Endothelial cell (in vitro differentiated cells): Measurements from ENCODE around the gene CORO2B. TPM values are rescaled to one million over a fixed set of nuclear protein-coding genes. Genes with fewer than 3 reads are reported as not detected.

ENCODE experiments used
- DNase-seq: peaks from one replicate; pipeline ENCODE4 v3.0.0; 2021; ENCODE audit warnings: low spot score
- H3K27ac Mint-ChIP-seq: one replicate; pipeline ENCODE4 v1.8.0; 2021; ENCODE audit warnings: mixed read lengths, inconsistent platforms; ENCODE audit not compliant: unreplicated experiment
- H3K27me3 Mint-ChIP-seq: one replicate; pipeline ENCODE4 v1.8.0; 2021; ENCODE audit warnings: mild to moderate bottlenecking, moderate library complexity, mixed read lengths, inconsistent platforms; ENCODE audit not compliant: unreplicated experiment
- H3K36me3 Mint-ChIP-seq: one replicate; pipeline ENCODE4 v1.8.0; 2021; ENCODE audit warnings: mild to moderate bottlenecking, low read depth, mixed read lengths, inconsistent platforms; ENCODE audit not compliant: unreplicated experiment
- H3K4me1 Mint-ChIP-seq: one replicate; pipeline ENCODE4 v1.8.0; 2021; ENCODE audit warnings: mild to moderate bottlenecking, mixed read lengths, inconsistent platforms; ENCODE audit not compliant: unreplicated experiment
- H3K4me3 Mint-ChIP-seq: one replicate; pipeline ENCODE4 v1.8.0; 2021; ENCODE audit warnings: mild to moderate bottlenecking, mixed read lengths, inconsistent platforms; ENCODE audit not compliant: unreplicated experiment
- H3K9me3 Mint-ChIP-seq: one replicate; pipeline ENCODE4 v1.8.0; 2021; ENCODE audit warnings: mixed read lengths, inconsistent platforms; ENCODE audit not compliant: unreplicated experiment
- total RNA-seq: library from RNA; stranded (reverse); fragmentation: NEBNext Ultra II Directional; extraction: Animal tissue kit (Norgen Biotek cat#: 25700); gene quantifications from one replicate; pipeline ENCODE4 v1.2.1, GENCODE V29; 2021; ENCODE audit not compliant: unreplicated experiment
- TF ChIP-seq, protein P1 (sequence below): fragments of 200-600 bp; sonication (generic); IDR thresholded peaks from one replicate; pipeline ENCODE4 v1.5.0; 2021; ENCODE audit warnings: antibody characterized with exemption; ENCODE audit not compliant: unreplicated experiment

The CORO2B gene
- total RNA-seq, 1 donor from 2014 or later, result 71.7 TPM

DNA sequence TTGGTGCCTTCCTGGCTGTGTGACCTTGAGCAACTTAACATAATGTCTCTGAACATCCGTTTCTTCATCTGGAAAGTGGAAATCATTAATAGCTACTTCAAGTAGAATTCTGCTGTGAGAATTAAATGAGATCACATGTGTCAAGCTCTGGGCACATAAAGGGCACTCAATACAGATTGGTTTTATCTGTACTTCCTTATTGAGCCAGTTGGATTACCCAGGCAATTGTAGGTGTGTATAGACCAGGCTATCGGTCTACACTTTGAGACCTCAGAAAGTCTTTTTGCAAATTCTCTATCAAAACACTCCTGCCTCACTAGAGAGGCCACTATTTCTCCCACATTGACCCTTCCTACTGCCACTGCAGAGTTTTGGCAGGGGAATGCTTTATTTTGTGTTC is 194.2 kb downstream of the CORO2B start:
- Mint-ChIP-seq H3K27ac (no peak overlapping the region), H3K36me3 (peaks cover 9% of the 10 kb centered on the region), H3K4me1 (peaks cover 7% of the 10 kb centered on the region), H3K4me3 (no peak overlapping the region), H3K9me3 (no peaks in the 10 kb centered on the region), H3K27me3 (peaks cover 8% of the 10 kb centered on the region)
- DNase-seq, result no peak
- TF ChIP-seq, protein P1, sequence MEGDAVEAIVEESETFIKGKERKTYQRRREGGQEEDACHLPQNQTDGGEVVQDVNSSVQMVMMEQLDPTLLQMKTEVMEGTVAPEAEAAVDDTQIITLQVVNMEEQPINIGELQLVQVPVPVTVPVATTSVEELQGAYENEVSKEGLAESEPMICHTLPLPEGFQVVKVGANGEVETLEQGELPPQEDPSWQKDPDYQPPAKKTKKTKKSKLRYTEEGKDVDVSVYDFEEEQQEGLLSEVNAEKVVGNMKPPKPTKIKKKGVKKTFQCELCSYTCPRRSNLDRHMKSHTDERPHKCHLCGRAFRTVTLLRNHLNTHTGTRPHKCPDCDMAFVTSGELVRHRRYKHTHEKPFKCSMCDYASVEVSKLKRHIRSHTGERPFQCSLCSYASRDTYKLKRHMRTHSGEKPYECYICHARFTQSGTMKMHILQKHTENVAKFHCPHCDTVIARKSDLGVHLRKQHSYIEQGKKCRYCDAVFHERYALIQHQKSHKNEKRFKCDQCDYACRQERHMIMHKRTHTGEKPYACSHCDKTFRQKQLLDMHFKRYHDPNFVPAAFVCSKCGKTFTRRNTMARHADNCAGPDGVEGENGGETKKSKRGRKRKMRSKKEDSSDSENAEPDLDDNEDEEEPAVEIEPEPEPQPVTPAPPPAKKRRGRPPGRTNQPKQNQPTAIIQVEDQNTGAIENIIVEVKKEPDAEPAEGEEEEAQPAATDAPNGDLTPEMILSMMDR, result no peak

DNA sequence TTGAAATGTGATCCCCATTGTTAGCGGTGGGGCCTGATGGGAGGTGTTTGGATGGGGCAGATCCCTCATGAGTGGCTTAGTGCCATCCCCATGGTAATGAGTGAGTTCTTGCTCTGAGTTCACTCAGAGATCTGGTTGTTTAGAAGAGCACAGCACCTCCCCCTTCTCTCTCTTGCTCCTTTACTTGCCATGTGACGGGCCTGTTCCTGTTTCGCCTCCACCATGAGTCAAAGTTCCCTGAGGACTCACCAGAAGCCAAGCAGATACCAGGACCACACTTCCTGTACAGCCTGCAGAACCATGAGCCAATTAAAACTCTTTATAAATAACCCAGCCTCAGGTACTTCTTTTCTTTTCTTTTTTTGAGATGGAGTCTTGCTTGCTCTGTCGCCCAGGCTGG is 195.3 kb downstream of the CORO2B start:
- no peaks in the 10 kb centered on the region for H3K9me3 Mint-ChIP-seq
- H3K27me3 Mint-ChIP-seq, result peaks cover 8% of the 10 kb centered on the region
- no peak for DNase-seq
- H3K27ac Mint-ChIP-seq, result no peak overlapping the region
- peaks cover 10% of the 10 kb centered on the region for H3K4me1 Mint-ChIP-seq
- H3K4me3 Mint-ChIP-seq, result no peak overlapping the region
- TF ChIP-seq, protein P1, result no peak
- H3K36me3 Mint-ChIP-seq, result peaks cover 14% of the 10 kb centered on the region

DNA sequence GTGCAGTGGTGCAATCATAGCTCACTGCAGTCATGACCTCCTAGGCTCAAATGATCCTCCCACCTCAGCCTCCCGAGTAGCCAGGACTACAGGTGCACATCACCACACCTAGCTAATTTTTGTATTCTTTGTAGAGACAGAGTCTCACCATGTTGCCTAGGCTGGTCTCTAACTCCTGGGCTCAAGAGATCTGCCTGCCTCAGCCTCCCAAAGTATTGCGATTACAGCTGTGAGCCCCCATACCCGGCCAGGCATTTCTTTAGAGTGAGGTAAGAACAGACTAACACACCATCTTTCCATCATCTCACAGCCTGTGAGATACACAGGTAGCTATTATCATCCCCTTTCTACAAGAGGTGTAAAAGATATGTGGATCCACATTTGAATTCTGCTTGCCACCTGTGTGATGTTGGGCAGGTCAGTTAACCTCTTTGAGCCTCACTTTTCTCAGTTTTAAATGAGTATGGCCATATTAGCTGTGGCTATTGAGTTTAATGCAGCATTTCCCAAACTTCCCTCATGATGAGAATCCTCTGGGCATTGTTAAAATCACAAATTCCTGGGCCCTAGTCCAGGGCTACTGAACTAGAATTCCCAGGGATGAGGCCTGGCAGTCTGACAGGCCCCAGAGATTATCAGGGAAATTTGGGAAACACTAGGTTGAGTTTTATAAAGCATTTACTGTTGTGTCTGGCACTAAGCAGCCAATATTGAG is 195.9 kb downstream of the CORO2B start:
- TF ChIP-seq, protein P1, result no peak
- H3K4me3 Mint-ChIP-seq, result no peak overlapping the region
- no peaks in the 10 kb centered on the region for H3K9me3 Mint-ChIP-seq
- H3K4me1 Mint-ChIP-seq, result peaks cover 10% of the 10 kb centered on the region
- DNase-seq, result no peak
- peaks cover 8% of the 10 kb centered on the region for H3K27me3 Mint-ChIP-seq
- H3K27ac Mint-ChIP-seq, result no peak overlapping the region
- peaks cover 19% of the 10 kb centered on the region for H3K36me3 Mint-ChIP-seq

DNA sequence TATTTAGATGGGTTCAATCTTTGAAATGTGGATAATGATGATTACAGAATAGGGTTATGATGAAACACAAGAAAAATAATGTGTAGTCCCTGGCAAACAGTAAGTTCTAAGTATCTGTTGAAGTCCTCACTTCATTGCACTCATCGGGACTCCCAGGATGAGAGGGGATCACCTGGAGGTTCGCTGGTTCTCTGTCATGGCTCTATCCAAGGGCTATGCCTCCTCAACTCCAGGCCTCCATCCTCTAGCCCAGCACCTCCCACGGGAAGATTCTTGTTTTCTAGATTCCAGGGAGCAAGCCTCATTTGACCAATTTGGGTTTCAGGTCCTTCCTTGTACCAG is 196.4 kb downstream of the CORO2B start:
- H3K9me3 Mint-ChIP-seq, result no peaks in the 10 kb centered on the region
- no peak for DNase-seq
- H3K27me3 Mint-ChIP-seq, result peaks cover 8% of the 10 kb centered on the region
- peaks cover 10% of the 10 kb centered on the region for H3K4me1 Mint-ChIP-seq
- TF ChIP-seq, protein P1, result no peak
- no peak overlapping the region for H3K27ac Mint-ChIP-seq
- H3K4me3 Mint-ChIP-seq, result no peak overlapping the region
- H3K36me3 Mint-ChIP-seq, result peaks cover 24% of the 10 kb centered on the region

GRCh38 chr15:68775671-68776476 is 197.1 kb downstream of the CORO2B start:
- Mint-ChIP-seq H3K27ac (no peak overlapping the region), H3K9me3 (no peaks in the 10 kb centered on the region), H3K27me3 (peaks cover 8% of the 10 kb centered on the region), H3K36me3 (peaks cover 31% of the 10 kb centered on the region), H3K4me1 (peaks cover 13% of the 10 kb centered on the region), H3K4me3 (no peak overlapping the region)
- DNase-seq, result no peak
- TF ChIP-seq, protein P1, result no peak
